ENCODE data around the gene RHBDF1. TPM values are rescaled to one million over a fixed set of nuclear protein-coding genes. Genes with fewer than 3 reads are reported as not detected.

Gene RHBDF1
- total RNA-seq, 2 donors from 2014 or later, result 35.5 to 36.7 TPM

- intact Hi-C loops (cut with DNase I, micrococcal nuclease), result no loop called here
Measured at GRCh38 chr16:100989-101388, 28.6 kb upstream of the RHBDF1 start.

GRCh38 chr16:97822-98221 is 25.4 kb upstream of the RHBDF1 start:
- no peak for DNase-seq

More at GRCh38 chr16:100989-101388, 28.6 kb upstream of the RHBDF1 start:
- DNase-seq (no peak), ATAC-seq (no peak)

GRCh38 chr16:96935-97381 is 24.5 kb upstream of the RHBDF1 start:
- DNase-seq (peak; percentile 88 to 93), ATAC-seq (peak; percentile 96)
- intact Hi-C loops (cut with DNase I, micrococcal nuclease), result loop anchor here in 1 of 2 donors (2.0 kb wide), 1 partner anchor 32 kb away; no protein-coding TSS in a partner anchor

More at GRCh38 chr16:97822-98221, 25.4 kb upstream of the RHBDF1 start:
- ATAC-seq, result no peak
- intact Hi-C loops (cut with DNase I, micrococcal nuclease), result loop anchor here in 1 of 2 donors (2.0 kb wide), 1 partner anchor 33 kb away; no protein-coding TSS in a partner anchor

GRCh38 chr16:94918-95265 is 22.5 kb upstream of the RHBDF1 start:
- DNase-seq (no peak), ATAC-seq (no peak)
- intact Hi-C loops (cut with DNase I, micrococcal nuclease), result no loop called here

- ATAC-seq (no peak), DNase-seq (no peak)
Measured at GRCh38 chr16:92431-93339, 20.3 kb upstream of the RHBDF1 start.

GRCh38 chr16:91484-91883 is 19.1 kb upstream of the RHBDF1 start:
- ATAC-seq, result no peak
- DNase-seq, result no peak

More at GRCh38 chr16:92431-93339, 20.3 kb upstream of the RHBDF1 start:
- intact Hi-C loops (cut with DNase I, micrococcal nuclease), result no loop called here

GRCh38 chr16:89391-90302 is 17.2 kb upstream of the RHBDF1 start:
- DNase-seq (no peak), ATAC-seq (no peak)
- intact Hi-C loops (cut with DNase I, micrococcal nuclease), result no loop called here

More at GRCh38 chr16:91484-91883, 19.1 kb upstream of the RHBDF1 start:
- intact Hi-C loops (cut with DNase I, micrococcal nuclease), result no loop called here

GRCh38 chr16:88613-89012 is 16.2 kb upstream of the RHBDF1 start:
- no peak for DNase-seq
- intact Hi-C loops (cut with DNase I, micrococcal nuclease), result no loop called here
- ATAC-seq, result no peak

GRCh38 chr16:86483-86952 is 14.1 kb upstream of the RHBDF1 start:
- ATAC-seq (no peak), DNase-seq (no peak)
- intact Hi-C loops (cut with DNase I, micrococcal nuclease), result no loop called here

GRCh38 chr16:85865-86264 is 13.4 kb upstream of the RHBDF1 start:
- intact Hi-C loops (cut with DNase I, micrococcal nuclease), result no loop called here
- no peak for DNase-seq
- no peak for ATAC-seq

- no peak for ATAC-seq
- intact Hi-C loops (cut with DNase I, micrococcal nuclease), result no loop called here
- no peak for DNase-seq
Measured at GRCh38 chr16:85407-85782, 13.0 kb upstream of the RHBDF1 start.

- peak; percentile 43 for ATAC-seq
- DNase-seq, result no peak
- intact Hi-C loops (cut with DNase I, micrococcal nuclease), result no loop called here
Measured at GRCh38 chr16:84718-85406, 12.4 kb upstream of the RHBDF1 start.

GRCh38 chr16:83781-84615 is 11.6 kb upstream of the RHBDF1 start:
- intact Hi-C loops (cut with DNase I, micrococcal nuclease), result no loop called here
- DNase-seq (no peak), ATAC-seq (no peak)

GRCh38 chr16:83060-83603 is 10.7 kb upstream of the RHBDF1 start:
- DNase-seq, result no peak
- ATAC-seq, result no peak
- intact Hi-C loops (cut with DNase I, micrococcal nuclease), result no loop called here

GRCh38 chr16:79151-80054 is 7.0 kb upstream of the RHBDF1 start:
- DNase-seq (no peak), ATAC-seq (no peak)
- intact Hi-C loops (cut with DNase I, micrococcal nuclease), result no loop called here

GRCh38 chr16:78444-79150 is 6.2 kb upstream of the RHBDF1 start:
- ATAC-seq, result peak; percentile 15
- peak in 1 of 2 donors; percentile 57 for DNase-seq
- intact Hi-C loops (cut with DNase I, micrococcal nuclease), result no loop called here
